C1 segment of cervical spinal cord (tissue), 14 donors: Measurements from ENCODE around the gene ARMC3.
"Not testable (repeated sequence)": the region's sequence is repeated elsewhere in the genome, so short reads cannot be mapped to it uniquely, and the experiment has no call there.

Experiments used
- DNase-seq, 14 donors: peaks; one replicate each; lab custom pipeline; 2025; lab: John Stamatoyannopoulos, UW

The ARMC3 gene

GRCh38 chr10:23047201-23048050, 119.6 kb downstream of the ARMC3 start:
- no peak for DNase-seq

GRCh38 chr10:23048191-23048590, 120.3 kb downstream of the ARMC3 start:
- no peak for DNase-seq

DNA sequence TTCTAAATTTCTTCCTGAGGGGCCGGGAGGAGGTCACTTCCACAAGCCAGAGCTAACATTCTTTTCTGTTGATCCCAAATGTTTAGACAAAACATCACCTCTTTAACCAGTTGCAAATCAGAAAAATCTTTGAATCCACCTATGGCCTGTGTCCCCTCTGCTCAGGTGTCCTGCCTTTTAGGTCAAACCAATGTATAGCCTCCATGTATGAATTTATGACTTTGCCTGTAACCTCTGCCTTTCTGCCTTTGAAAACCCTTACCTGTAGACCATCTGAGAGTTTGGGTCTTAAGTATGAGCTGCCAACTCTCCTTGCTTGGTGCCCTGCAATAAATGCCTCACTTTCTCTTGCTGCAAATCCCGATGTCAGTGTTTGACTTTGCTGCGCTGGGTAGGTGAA, 123.4 kb downstream of the ARMC3 start:
- DNase-seq: no peak

GRCh38 chr10:23051855-23052331, 124.0 kb downstream of the ARMC3 start:
- no peak for DNase-seq

DNA sequence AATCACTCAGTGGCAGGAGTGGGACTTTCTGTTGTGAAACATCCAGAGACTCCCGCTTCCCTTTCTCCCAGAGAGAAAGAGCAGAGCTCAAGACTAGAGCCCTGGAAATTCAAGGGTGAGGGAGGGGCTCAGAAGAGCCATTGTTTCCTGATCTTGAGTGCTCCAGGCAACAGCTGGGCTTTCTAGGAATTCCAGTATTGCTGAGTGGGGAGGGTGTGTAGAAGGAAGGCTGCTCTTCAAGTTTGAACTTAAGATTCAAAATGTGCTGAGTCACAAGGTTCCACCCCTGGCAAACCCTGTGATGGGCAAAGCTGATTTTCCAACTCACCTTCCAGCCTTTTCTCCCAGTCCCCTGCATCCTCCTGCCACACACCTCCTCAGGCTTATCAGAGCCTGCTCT, 125.2 kb downstream of the ARMC3 start:
- DNase-seq: no peak

GRCh38 chr10:23055424-23056185, 127.8 kb downstream of the ARMC3 start:
- DNase-seq: no peak

- no peak for DNase-seq
These were observed 128.3 kb downstream of the ARMC3 start for GRCh38 chr10:23056186-23056579.

GRCh38 chr10:23058366-23058765, 130.5 kb downstream of the ARMC3 start:
- no peak for DNase-seq

DNA sequence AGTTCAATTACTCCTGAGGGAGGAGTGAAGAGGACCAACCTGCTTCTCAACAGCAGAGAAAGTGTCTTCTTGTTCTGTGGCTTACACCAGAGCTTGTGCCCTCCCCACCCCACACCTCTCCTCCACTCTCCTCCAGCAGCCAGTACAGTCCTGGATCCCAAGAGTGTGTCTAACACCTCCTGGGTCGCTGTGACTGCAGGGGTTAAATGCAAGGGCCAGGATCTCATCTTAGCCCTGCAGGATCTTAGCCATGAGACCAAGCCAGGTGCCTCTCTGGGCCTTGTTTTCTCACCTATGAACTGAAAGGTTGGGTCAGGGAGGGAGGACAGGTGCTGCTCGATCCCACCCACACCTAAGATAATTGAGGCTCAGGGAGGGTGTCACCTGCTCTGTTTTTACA, 133.1 kb downstream of the ARMC3 start:
- no peak for DNase-seq

DNA sequence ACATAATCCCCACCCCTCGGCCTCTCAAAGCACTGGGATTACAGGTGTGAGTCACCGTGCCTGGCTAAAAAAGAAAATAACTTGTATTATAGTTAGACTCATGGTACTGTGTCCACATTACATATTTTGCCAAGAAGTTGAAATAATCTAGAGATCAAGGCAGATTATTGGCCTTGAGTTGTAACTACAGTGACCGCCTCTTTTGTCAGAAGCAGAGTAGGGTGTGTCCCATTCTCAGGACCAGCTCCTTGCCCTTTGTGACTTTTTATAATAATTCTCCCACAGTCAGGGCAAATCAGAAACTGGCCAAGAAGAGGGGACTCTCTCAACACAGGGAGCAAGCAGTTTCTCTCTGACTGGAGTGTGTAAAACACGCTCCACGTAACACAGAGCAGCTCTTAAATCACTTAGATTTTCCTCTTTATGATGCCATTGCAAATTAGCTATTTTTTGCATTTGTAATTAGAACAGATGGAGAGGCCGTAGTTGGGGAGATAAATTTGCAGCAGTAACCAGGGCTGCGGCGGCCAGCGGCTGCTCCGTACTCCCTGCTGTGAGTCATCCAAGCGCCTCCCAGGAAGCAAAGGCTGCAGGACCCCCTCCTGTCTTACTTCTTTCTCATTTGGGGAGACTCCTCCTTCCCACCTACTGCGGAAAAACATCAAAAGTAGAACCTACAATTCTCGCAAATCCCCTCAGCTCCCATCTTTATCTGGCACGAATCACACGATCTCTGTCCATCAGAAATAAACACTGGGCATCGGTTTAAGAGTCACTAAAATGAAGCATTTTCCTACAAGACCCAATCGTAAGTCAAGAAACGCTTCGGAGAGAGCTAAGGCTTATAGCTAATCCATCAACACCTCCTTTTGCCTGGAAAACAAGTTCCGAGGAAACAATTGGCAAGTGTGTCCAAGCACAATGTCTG, 135.5 kb downstream of the ARMC3 start:
- DNase-seq: peak in 2 of 14 donors; percentile 12 to 20

GRCh38 chr10:23063973-23064812, 136.3 kb downstream of the ARMC3 start:
- no peak for DNase-seq

GRCh38 chr10:23064813-23065114, 136.9 kb downstream of the ARMC3 start:
- DNase-seq: not testable (repeated sequence)

DNA sequence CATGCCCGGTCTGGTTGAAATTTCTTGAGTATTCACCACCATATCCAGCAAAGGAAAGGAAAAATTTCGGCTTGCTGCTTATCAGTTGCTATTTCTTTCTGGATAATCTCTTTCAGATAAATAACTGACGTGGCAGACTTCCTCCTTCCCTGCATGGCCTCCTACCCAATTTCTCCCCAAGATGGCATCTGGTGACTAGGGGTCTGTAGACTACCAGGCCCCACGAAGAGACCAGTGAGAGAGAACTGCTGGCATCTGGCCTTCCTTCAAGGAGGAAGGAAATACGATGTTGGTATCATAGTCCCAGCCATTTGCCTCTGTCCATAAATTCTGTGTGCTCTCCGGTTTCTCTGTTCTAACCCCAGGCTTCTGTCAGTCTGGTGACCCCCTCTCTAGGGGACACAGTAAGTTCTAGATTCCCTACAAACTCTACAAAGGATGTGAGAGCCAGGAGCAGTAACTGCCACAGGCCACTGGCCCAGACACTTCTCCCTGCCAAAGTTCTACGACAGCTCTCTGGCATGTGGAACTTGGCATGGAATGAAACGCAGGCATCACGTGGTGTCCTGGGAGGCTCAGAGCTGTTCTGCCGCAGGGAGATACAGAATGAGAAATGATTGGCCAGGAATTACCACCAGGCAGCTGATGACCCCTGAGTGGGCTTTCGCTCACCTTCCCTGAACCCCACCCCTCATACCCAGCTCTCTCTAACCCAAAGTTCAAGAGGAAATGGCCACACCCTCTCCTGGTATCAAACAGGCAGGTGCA, 137.5 kb downstream of the ARMC3 start:
- DNase-seq: peak in 13 of 14 donors; percentile 16 to 86 (median 72)

- no peak for DNase-seq
These were observed 139.5 kb downstream of the ARMC3 start for GRCh38 chr10:23067337-23067736.

DNA sequence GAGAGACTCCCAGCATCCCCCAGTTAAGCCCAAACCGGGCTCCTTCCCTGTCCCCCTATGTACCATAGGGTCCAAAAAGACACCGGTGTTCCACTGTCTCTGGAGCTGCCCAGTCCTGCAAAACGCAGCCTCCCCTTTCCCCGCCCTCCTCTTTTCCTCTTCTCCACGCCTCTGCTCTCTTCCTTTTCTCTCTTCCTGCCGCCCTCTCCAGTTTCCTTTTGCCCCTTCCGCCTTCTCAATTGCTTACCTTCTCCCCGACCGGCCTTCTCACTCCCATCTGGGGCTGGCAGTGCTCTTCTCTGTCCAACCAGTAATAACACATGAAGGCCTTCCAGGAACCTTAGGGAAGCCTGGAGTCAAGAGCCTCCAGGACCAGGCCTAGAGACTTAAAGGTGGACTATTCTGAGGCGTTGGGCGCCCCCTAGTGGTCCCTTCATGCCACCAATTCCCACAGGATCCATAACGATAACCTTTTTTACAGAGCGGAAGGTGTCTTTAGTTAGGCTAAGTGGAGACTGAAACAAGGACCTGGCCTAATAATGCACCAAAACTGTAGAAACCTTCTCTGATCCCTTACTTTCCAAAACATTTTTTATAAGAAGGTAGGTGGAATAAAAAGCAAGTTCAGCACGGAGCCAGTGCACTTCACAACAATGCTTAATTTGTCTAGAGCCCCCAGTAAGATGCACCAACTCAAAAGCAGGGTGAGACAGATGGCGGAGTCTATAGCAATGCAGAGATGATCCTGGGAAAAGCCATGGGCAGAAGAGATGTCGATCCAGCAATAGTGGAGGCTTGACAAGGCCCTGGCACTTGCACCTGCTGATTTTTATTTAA, 140.3 kb downstream of the ARMC3 start:
- DNase-seq: peak in 11 of 14 donors; percentile 2 to 74 (median 40)

DNA sequence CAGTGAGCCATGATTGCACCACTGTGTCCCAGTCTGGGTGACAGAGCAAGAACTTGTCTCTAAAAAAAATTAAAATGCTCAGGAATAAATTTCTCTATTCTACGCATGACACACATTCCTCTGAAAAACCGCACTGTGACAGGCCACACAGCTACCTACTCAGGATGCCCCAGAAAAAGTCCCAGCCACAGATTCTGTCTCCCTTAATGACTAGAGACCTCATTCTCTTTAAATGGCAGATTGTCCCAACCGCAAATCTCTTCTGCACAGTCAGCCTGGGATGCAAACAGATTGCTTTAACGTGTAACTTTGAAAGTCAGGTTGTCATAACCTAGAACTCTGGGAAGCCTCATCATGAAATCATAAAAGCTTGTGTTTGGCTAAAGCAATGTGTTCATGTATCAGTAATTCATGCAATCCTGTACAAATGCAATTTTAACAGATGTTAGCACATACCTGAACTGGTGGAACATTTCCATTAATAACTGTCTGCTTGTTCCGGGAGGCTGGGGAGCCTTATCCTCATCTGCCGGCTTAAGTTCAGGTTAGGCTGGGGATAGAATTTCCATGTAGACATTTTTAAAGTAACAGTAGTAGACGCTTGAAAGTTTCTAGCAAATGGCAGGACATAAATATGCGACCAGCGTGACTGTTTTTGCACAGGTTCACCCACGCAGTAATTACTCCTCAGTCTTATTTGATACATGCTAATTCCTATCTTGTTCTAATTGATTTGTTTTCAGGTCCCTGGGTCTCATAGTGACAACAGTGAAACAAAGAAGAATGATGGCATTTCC, 141.4 kb downstream of the ARMC3 start:
- no peak for DNase-seq

DNA sequence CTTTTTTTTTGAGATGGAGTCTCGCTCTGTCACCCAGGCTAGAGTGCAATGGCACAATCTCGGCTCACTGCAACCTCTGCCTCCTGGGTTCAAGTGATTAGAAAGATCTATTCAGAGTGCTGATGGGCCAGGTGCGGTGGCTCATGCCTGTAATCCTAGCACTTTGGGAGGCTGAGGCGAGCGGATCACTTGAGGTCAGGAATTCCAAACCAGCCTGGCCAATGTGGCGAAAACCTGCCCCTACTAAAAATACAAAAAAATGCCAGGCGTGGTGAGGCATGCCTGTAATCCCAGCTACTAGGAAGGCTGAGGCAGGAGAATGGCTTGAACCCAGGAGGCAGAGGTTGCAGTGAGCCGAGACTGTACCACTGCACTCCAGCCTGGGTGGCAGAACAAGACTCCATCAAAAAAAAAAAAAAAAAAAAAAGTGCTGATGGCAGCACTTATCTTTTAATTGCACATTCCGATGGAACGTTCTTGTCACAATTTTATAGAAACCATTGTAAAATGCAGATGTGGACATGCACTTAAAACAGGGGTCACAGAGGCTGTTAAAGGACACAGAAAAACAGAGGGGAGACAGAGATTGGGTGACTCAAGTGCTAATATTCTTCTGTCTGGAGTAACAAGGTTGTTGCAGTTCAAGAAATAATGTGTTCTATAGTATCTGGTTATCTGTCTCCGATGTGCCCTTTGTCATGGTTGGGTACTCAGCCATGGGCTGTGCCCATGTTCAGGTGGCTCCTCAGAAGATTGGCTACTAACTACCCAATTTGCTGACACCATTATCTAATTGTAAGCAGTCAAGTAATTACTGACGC, 142.4 kb downstream of the ARMC3 start:
- not testable (repeated sequence) for DNase-seq

DNA sequence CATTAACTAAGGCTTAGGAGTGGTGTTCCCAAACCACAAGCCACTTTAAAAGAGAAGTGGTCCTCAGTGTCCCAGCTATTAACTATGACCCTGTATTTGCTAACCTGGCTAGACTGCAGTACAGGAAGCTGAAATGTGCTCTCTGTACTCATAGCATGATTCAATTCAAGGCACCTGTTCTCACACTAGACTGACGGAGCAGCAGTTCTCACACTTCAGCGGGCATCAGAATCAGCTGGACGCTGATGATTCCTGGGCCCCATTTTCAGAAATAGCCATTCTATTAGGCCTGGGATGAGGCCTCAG, 143.0 kb downstream of the ARMC3 start:
- no peak for DNase-seq
